OCI-LY7 (cell line): ENCODE results near the gene IL1A. TPM values are rescaled to one million over a fixed set of nuclear protein-coding genes. Genes with fewer than 3 reads are reported as not detected.

Experiments used
- BruUV-seq: library from RNA; stranded (reverse); fragments of 400-500 nt; replicated peaks from 2 replicates; lab custom pipeline; 2021; lab: Mats Ljungman, UMichigan
- CTCF ChIA-PET: fragments of 300-600 bp; sonication (Branson Sonifier 250); formaldehyde crosslinking; loops from one replicate; lab custom pipeline; 2022; ENCODE audit warnings: antibody characterized with exemption; ENCODE audit not compliant: unreplicated experiment; lab: Charles Lee
- POLR2A ChIA-PET: fragments of 300-600 bp; sonication (Branson Sonifier 250); formaldehyde crosslinking; loops from one replicate; lab custom pipeline; 2022; ENCODE audit warnings: antibody characterized with exemption; lab: Charles Lee
- DNase-seq: peaks from one replicate; pipeline ENCODE4 v3.0.0-alpha.2; 2015; ENCODE audit warnings: low spot score
- H2AFZ ChIP-seq: fragments of 200-600 bp; sonication (generic), shearing (Covaris generic); 2 replicates; pipeline ENCODE4 v1.6.1; 2014; ENCODE audit warnings: mild to moderate bottlenecking, antibody characterized with exemption, low read length, moderate library complexity
- H3K27ac ChIP-seq: fragments of 200-600 bp; sonication (generic); 2 replicates; pipeline ENCODE4 v1.5.1; 2014; ENCODE audit warnings: mixed run types, low read depth, mild to moderate bottlenecking, moderate library complexity, low read length, inconsistent platforms; ENCODE audit not compliant: poor library complexity, severe bottlenecking
- H3K36me3 ChIP-seq: fragments of 200-600 bp; sonication (generic); 2 replicates; pipeline ENCODE4 v1.6.1; 2014; ENCODE audit warnings: mild to moderate bottlenecking, antibody characterized with exemption, low read length, moderate library complexity, mixed read lengths; ENCODE audit not compliant: insufficient read depth
- H3K4me1 ChIP-seq: fragments of 200-600 bp; sonication (generic); 2 replicates; pipeline ENCODE4 v1.5.1; 2014; ENCODE audit warnings: mild to moderate bottlenecking, low read length; ENCODE audit not compliant: insufficient read depth, poor library complexity, severe bottlenecking
- H3K4me2 ChIP-seq: fragments of 200-600 bp; sonication (generic); 2 replicates; pipeline ENCODE4 v1.6.1; 2014; ENCODE audit warnings: mild to moderate bottlenecking, low read length
- H3K4me3 ChIP-seq: fragments of 200-600 bp; sonication (generic); 2 replicates; pipeline ENCODE4 v1.5.1; 2014; ENCODE audit warnings: mild to moderate bottlenecking, low read depth, low read length; ENCODE audit not compliant: poor library complexity, severe bottlenecking
- H3K79me2 ChIP-seq: fragments of 200-600 bp; sonication (generic); 2 replicates; pipeline ENCODE4 v1.6.1; 2016; ENCODE audit warnings: low read depth, mild to moderate bottlenecking, low read length, moderate library complexity, mixed read lengths; ENCODE audit not compliant: insufficient read depth
- H3K9me2 ChIP-seq: fragments of 200-600 bp; sonication (generic); 2 replicates; pipeline ENCODE4 v1.6.1; 2016; ENCODE audit warnings: mild to moderate bottlenecking, low read length, mixed read lengths; ENCODE audit not compliant: insufficient read depth
- H3K9me3 ChIP-seq: fragments of 200-600 bp; sonication (generic); 2 replicates; pipeline ENCODE4 v1.6.1; 2014; ENCODE audit warnings: mild to moderate bottlenecking, mixed run types, low read length, mixed read lengths
- H4K20me1 ChIP-seq: fragments of 200-600 bp; sonication (generic); 2 replicates; pipeline ENCODE4 v1.6.1; 2014; ENCODE audit warnings: mild to moderate bottlenecking, antibody characterized with exemption, low read length, moderate library complexity, mixed read lengths; ENCODE audit not compliant: insufficient read depth
- EZH2phosphoT487 ChIP-seq: fragments of 200-600 bp; sonication (generic); IDR thresholded peaks from 2 replicates; pipeline ENCODE4 v1.6.1; 2018; ENCODE audit warnings: low read depth, borderline replicate concordance, mild to moderate bottlenecking, mixed run types, antibody characterized with exemption, low read length, moderate library complexity, mixed read lengths
- intact Hi-C: fragments of 100-400 bp; cut with micrococcal nuclease; formaldehyde crosslinking; loops from one replicate; pipeline ENCODE4 v1.10.0; 2022; ENCODE audit not compliant: unreplicated experiment
- total RNA-seq, 2 experiments: library from RNA; depleted of rRNA in 1 of 2; stranded (reverse); fragments of >200 nt in 1 of 2; shearing (Covaris generic) in 1 of 2; gene quantifications; 2 replicates each; pipeline ENCODE4 v1.2.3, GENCODE V29; 2014 to 2022
- TF ChIP-seq, protein P1 (sequence below): fragments of 200-600 bp; sonication (generic); conservative IDR thresholded peaks from 2 replicates; pipeline ENCODE4 v1.5.1; 2014; ENCODE audit warnings: mild to moderate bottlenecking, antibody characterized with exemption, low read length, moderate library complexity, mixed read lengths

Gene IL1A
- total RNA-seq, 2 experiments from 2014 or later = not detected

DNA sequence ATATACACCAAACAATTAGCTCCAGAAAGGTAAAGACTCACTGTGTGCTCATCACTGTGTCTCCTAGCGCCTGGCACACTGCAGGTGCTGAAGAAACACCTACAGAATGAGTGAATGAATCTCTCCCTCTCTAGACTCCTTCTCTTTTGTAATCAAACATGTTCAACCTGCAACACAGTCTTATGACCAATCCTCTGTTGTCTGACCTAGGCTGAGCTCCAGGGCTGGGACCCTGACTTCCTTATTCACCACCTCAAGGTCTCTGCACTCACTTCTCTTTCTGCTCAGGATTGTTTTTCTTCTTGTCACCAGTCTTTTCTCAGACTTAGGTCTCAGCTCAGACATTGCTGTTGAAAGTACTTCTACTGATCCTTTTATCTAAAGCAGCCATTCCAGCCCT lies 29.7 kb downstream of the IL1A start:
- no peak for DNase-seq
- Histone ChIP-seq H2AFZ (no peak overlapping the region), H3K27ac (no peak overlapping the region), H3K79me2 (peaks cover 18% of the 10 kb centered on the region; the same call in 1 of the 2 replicates), H3K9me2 (no peaks in the 10 kb centered on the region), H3K9me3 (0 out of 2 replicates have a peak, but pooled peaks cover 4% of the 10 kb centered on the region), H3K4me3 (no peak overlapping the region), H3K4me2 (no peak overlapping the region), H3K36me3 (peaks cover 100% of the 10 kb centered on the region), H4K20me1 (no peaks in the 10 kb centered on the region), H3K4me1 (peaks cover 5% of the 10 kb centered on the region)
- POLR2A ChIA-PET = no interaction called here
- CTCF ChIA-PET = no interaction called here
- intact Hi-C loops = no loop called here
- TF ChIP-seq, protein P1, sequence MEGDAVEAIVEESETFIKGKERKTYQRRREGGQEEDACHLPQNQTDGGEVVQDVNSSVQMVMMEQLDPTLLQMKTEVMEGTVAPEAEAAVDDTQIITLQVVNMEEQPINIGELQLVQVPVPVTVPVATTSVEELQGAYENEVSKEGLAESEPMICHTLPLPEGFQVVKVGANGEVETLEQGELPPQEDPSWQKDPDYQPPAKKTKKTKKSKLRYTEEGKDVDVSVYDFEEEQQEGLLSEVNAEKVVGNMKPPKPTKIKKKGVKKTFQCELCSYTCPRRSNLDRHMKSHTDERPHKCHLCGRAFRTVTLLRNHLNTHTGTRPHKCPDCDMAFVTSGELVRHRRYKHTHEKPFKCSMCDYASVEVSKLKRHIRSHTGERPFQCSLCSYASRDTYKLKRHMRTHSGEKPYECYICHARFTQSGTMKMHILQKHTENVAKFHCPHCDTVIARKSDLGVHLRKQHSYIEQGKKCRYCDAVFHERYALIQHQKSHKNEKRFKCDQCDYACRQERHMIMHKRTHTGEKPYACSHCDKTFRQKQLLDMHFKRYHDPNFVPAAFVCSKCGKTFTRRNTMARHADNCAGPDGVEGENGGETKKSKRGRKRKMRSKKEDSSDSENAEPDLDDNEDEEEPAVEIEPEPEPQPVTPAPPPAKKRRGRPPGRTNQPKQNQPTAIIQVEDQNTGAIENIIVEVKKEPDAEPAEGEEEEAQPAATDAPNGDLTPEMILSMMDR = no peak
- TF ChIP-seq EZH2phosphoT487 = no peak
- BruUV-seq = no TSS peak

DNA sequence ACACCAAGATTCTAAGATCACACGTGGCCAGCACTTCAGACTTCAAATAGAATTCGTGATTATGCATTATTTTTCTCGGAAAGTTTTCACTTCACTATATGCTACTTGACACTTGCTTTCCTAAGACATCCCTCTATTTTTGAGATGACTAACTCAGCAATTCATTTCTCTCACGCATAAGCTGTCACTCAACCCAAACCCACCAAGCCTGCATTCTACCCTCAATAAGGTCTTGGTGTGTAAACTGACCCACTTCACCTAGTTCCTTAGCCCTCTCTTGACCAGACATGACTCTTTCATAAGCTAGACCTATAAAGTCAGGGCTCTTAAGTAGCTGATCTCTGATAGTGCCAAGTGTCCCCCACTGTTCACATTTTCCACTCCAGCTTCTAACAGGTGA lies 31.6 kb downstream of the IL1A start:
- no TSS peak for BruUV-seq
- H4K20me1 ChIP-seq = peaks cover 11% of the 10 kb centered on the region; the same call in 1 of the 2 replicates
- H3K36me3 ChIP-seq = peaks cover 100% of the 10 kb centered on the region
- no peaks in the 10 kb centered on the region for H3K9me2 ChIP-seq
- no peak overlapping the region for H2AFZ ChIP-seq
- peaks cover 37% of the 10 kb centered on the region; the same call in 1 of the 2 replicates for H3K79me2 ChIP-seq
- H3K4me2 ChIP-seq = no peak overlapping the region
- H3K27ac ChIP-seq = no peak overlapping the region
- TF ChIP-seq, protein P1 = no peak
- TF ChIP-seq EZH2phosphoT487 = no peak
- no peak overlapping the region for H3K4me3 ChIP-seq
- ChIA-PET CTCF (no interaction called here), POLR2A (interaction anchor here (0.7 to 1.9 kb wide), 4 partner anchors 8 to 178 kb away, joined by 3 to 9 read pairs (median 4); no protein-coding TSS in a partner anchor)
- no peak for DNase-seq
- H3K4me1 ChIP-seq = peaks cover 7% of the 10 kb centered on the region
- H3K9me3 ChIP-seq = 0 out of 2 replicates have a peak, but pooled peaks cover 4% of the 10 kb centered on the region
- intact Hi-C loops = no loop called here
